Sigmoid colon (tissue), 3 donors: ENCODE results near the gene TUBA8.

ENCODE experiments used
- POLR2A ChIP-seq, 2 donors: fragments of 450-650 bp; IDR thresholded peaks; one replicate each; pipeline ENCODE4 v1.6.1; 2016; ENCODE audit warnings: antibody characterized with exemption in 2 of 2, mild to moderate bottlenecking in 2 of 2, moderate library complexity in 2 of 2
- TF ChIP-seq, protein P1 (sequence below), 4 experiments: fragments of 450-650 bp in 3 of 4; fragments of 200-600 bp in 1 of 4; IDR thresholded peaks; one replicate each; pipeline ENCODE4 v1.5.1; 2016 to 2019; ENCODE audit warnings: antibody characterized with exemption in 4 of 4, mild to moderate bottlenecking in 3 of 4, moderate library complexity in 2 of 4

DNA sequence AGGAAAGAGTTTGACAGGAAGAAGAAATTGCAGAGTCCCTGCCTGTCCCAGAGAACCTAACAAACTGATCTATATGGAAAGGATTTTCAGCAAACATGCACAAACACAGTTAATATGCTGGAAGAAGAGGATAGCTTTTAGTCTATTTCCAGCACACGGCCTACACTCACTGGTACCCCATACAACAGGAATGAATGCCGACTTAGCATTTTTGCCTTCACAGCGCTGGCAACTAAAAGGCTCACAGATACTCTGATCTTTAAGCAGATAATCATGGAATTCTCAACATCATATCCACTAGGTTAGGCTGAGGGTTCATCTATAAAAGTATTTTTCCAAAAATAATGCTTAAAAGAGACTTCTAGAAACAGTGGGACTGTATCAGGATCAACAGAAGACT is 9.8 kb upstream of the TUBA8 start:
- no peak for TF ChIP-seq POLR2A (IDR thresholded peaks at IDR 0.05)
- TF ChIP-seq, protein P1, sequence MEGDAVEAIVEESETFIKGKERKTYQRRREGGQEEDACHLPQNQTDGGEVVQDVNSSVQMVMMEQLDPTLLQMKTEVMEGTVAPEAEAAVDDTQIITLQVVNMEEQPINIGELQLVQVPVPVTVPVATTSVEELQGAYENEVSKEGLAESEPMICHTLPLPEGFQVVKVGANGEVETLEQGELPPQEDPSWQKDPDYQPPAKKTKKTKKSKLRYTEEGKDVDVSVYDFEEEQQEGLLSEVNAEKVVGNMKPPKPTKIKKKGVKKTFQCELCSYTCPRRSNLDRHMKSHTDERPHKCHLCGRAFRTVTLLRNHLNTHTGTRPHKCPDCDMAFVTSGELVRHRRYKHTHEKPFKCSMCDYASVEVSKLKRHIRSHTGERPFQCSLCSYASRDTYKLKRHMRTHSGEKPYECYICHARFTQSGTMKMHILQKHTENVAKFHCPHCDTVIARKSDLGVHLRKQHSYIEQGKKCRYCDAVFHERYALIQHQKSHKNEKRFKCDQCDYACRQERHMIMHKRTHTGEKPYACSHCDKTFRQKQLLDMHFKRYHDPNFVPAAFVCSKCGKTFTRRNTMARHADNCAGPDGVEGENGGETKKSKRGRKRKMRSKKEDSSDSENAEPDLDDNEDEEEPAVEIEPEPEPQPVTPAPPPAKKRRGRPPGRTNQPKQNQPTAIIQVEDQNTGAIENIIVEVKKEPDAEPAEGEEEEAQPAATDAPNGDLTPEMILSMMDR (IDR thresholded peaks at IDR 0.05): no peak
